Measurements from ENCODE around the gene HVCN1.
"Not testable (repeated sequence)": the region's sequence is repeated elsewhere in the genome, so short reads cannot be mapped to it uniquely, and the experiment has no call there.

The HVCN1 gene, protein sequence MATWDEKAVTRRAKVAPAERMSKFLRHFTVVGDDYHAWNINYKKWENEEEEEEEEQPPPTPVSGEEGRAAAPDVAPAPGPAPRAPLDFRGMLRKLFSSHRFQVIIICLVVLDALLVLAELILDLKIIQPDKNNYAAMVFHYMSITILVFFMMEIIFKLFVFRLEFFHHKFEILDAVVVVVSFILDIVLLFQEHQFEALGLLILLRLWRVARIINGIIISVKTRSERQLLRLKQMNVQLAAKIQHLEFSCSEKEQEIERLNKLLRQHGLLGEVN

DNA sequence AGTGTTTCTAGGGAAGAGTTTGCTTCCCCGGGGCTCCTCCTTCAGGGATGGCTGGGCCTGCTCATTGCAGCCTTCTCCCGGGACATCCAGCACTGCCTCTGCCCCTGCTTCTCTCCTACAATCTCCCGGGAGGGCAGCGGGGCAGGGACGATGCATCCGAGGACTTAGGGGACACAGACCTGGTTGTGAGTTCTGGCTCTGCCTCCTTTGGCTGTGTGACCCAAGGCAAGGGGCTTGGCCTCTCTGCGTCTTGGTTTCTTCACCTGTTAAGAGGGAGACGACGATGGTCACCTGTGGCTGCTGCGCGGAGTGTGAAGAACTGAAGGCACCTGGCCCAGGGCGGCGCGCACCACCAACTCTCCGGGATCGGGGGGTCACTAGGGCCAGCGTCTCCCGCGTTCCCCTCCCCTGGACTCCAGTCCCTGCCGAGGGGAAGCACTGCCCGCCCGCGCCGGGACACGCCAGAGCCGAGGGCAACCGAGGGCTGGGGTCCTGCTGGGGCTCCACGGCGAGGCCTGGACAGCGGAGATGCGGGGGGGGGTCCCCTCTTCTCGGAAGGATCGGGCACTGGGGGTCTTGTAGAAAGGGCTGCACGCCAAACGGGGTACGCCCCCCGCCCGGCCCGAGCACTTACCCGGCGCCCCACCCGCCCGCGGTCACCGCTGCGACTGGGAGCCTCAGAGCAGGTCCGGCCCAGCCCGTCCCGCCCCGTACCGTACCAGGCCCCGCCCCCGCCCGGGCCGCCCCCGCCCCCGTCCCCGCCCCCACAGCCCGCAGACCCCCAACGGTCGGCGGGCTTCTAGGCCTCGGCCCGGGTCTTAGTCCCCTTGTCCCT, at the start of gene HVCN1:
Gene HVCN1 (minus strand): TSS at position 670 of the 835 bp plus-strand sequence. CDS start 5,870 bp downstream, outside the sequence.
- DNase-seq = no peak

DNA sequence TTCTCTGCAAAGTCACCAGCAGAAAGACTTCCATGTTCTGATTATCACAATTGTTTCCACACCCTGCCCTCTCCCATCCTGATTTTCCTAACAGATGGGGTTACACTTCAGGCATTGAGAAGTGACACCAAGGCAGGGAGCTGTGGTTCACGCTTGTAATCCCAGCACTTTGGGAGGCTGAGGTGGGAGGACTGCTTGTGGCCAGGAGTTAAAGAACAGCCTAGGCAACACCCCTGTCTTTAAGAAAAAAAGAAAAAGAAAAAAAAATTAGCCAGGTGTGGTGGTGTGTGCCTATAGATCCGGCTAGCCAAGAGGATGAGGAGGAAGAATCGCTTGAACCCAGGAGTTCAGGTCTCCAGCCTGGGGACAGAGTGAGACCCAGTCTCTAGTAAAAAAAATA, 48.6 kb upstream of the HVCN1 start:
- DNase-seq = no peak

DNA sequence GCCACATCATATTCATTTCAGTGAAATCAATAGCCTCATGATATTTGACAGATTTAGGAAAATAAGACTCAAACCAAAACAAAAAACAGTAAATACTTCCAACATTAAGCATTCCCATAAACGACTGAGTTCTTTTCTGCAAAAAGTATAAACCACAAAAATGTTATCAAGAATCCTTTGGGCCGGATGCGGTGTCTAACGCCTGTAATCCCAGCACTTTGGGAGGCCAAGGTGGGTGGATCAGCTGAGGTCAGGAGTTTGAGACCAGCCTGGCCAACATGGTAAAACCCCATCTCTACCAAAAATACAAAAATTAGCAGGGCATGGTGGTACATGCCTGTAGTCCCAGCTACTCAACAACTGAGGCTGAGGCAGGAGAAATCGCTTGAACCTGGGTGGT, 48.1 kb upstream of the HVCN1 start:
- DNase-seq = not testable (repeated sequence)

DNA sequence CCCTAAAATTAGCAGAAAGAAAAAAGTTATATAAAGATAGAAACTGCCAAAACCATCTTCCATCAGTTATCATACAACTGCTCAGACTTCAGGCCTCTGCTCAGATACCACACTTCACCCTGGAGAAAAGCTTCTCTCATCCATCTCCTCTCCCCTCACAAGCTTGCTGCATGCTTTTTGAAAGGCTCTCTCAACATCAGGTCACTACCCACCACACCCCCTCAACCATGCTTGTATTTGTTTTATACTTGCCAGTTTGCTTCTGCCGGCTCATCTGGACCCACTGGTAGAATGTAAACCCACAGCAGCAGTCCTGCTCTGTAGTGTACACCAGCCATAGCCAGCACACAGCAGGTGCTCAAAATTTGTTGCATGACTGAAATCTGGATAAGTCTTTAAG, 45.0 kb upstream of the HVCN1 start:
- DNase-seq = no peak

DNA sequence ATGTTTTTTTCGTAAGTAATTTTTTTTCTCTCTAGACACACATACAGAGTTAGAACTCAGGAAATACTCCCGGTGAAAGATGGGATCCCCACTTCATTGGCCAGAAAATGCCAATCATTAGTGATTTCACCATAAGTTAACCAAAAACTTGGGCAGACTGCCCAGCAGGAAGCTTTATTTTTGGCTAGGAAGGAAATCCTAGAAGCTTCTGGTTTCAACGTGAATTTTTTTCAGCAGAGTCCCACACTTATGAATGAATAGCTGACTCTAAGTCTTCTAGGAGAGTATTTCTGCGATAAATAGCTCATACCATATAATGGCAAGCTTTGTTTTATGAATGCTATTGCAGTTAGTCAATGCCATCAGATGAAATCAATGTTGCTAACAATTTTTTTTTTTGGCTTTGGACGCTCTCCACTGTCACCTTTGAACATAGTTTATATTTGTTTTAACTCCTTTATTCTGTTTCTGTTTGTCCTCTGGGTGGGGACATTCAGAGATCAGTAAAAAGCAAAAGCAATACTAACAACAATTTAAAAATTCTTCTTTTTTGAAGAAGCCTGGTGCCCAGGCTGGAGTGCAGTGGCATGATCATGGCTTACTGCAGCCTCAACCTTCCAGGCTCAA, 44.3 kb upstream of the HVCN1 start:
- no peak for DNase-seq

DNA sequence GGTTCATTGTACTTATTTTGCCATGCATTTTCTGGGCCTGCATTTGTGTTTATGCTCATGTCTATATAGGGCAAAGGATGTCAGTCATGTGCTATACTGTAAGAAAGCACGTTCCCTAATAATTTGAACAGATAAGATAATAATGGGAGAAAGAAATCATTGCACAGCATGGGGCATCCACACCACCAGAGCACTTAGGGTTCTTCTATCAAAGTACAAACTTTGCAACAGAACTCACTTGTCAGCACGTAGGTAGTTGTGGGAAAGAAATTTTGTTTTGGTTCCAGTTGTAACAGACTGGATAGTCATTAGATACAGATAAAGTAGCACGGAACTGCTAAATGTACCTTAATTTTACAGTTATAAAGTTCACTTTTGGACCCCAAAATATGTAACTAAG, 43.7 kb upstream of the HVCN1 start:
- no peak for DNase-seq

DNA sequence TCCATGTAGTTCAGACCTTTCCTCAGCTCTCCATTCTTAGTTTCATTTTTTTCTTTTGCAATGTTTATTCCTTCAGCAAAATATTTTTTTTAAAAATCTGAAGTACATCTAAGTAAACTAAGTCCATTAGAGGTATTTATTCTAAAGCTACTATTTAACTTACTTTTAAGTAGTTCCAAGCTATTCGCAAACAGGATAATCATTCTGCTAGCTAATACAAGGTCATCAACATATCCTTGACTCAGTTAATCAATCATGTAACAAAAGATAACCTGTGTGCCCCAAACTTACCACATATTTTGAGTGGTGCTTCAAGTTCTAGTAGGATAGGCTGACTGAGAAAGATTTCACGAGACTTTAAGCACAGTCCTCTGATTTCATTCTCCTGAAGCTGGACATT, 42.6 kb upstream of the HVCN1 start:
- DNase-seq = no peak

DNA sequence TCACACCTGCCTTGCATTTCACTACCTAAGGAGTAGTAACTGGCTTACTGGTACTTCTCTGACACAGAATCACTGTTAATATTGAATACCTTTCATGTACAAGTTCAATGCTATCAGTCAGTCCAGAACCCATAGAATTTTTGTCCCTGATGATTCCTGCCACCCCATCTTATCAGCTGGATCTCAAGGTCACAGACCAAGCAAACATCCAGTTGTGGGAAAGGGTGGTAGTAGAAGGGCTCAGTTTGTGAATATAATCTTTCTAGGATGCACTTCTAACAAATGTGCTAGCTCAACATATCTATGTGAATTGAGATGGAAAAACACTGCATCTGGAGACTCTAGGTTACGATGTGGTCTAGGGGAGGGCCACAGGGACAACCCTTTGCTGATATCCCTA, 39.7 kb upstream of the HVCN1 start:
- no peak for DNase-seq

DNA sequence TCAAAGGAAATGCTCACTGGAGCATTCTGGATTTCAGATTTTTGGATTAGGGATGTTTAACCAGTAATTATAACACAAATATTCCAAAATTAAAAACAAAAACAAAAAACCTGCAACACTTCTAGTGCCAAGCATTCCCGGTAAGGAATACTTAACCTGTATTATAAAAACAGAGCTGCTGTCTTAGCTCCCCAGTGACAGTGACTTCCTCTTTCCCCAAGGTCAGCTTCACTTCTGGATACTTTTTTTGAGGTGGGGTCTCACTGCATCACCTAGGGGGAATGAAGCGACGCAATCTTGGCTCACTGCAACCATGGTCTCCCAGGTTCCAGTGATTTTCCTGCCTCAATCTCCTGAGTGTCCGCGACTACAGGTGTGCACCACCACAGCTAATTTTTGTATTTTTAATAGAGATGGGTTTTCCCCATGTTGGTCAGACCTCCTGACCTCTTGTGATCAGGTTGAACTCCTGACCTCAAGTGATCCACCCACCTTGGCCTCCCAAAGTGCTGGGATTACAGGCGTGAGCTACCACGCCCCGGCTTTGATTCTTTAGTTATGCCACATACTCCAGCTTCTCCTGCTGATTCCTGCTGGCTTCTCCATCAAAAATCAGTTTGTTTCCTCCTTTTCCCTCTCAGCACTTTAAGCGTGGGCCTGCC, 37.9 kb upstream of the HVCN1 start:
- DNase-seq = no peak

DNA sequence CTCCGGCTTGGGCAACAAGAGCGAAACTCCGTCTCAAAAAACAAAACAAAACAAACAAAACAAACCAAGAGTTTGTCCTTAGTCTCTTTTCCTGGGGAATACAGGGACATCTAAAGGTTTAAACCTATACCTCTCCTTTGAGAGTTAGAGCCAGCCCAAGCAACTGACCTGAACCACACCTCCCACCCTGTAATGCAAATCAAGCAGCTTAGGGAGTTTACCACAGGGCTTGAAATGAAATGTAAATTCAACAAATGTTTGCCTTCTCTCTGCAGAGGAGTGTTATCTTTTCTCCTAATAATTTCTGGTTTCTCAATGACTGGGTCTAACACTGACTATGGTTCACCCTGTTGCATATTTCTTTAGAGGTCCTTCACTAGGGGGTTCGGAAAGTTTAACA, 37.1 kb upstream of the HVCN1 start:
- no peak for DNase-seq

DNA sequence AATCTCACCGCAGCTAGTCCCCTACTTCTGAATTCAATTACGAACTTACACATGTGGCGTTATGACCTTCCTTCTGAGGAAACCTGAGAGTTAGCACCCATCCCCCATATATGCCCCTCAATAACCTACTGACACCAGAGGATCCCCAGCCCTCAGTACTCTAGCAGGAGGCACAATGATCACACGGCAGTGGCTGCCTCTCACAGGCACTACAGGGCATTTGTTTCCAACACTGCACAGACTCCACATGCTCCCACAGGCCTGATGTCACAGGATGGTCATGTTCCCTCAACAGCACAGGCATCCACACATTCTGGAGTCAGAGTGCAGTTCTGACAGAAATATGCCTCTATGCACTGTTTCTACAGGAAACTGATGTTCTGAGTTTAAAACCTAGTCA, 36.4 kb upstream of the HVCN1 start:
- DNase-seq = no peak

DNA sequence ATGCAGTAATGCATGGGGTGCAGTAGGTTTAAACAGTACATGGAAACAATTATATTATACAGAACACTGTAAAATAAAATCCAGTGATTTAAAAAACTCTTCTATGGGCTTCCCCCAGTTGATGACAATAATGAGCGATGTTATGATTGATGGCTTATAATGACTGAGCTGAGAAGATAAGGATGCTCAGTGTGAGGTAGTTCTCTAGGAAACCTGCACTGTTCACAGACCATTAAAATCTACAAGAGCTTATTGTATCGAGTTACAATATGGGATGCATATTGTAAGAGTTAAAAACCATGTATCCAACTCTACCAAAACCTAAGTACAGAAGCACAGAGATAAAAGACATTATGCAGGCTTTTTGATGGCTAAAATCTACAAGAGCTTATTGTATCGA, 34.0 kb upstream of the HVCN1 start:
- DNase-seq = not testable (repeated sequence)

DNA sequence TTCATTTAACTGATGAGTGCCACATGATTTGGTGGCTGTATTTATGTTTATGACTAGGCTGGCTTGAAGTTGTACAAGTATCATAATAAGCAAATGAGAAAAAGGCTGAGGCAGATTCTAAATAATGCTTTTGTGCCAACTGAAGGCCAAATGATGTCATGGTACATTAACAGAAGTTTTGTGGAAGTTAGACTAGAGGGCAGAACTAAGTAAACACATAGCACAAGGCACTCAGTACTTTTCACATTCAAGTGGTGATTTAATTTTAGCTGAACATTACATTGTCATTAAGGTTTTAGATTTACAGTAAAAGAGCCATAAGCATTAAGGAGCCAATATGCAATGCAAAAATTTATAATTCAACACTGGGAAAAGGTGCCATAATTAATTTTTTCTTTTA, 32.7 kb upstream of the HVCN1 start:
- no peak for DNase-seq

DNA sequence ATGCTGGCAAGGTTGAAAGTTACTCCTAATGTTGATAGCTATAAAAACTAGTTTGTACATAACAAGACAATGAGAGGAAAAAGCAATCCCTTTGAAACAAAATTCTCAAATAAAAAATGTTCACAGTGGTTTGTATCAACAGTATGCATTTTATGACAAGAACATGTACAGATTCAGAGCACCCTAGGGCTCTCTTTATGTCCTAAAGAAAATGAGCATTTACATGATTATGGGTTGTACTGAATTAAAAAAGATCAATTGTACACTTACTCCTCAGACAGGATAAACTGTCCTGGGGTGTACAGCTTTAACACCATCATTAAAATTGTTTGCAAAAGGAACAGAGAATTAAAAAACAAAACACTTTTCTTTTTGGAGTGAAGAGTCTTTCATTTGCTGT, 31.6 kb upstream of the HVCN1 start:
- no peak for DNase-seq

DNA sequence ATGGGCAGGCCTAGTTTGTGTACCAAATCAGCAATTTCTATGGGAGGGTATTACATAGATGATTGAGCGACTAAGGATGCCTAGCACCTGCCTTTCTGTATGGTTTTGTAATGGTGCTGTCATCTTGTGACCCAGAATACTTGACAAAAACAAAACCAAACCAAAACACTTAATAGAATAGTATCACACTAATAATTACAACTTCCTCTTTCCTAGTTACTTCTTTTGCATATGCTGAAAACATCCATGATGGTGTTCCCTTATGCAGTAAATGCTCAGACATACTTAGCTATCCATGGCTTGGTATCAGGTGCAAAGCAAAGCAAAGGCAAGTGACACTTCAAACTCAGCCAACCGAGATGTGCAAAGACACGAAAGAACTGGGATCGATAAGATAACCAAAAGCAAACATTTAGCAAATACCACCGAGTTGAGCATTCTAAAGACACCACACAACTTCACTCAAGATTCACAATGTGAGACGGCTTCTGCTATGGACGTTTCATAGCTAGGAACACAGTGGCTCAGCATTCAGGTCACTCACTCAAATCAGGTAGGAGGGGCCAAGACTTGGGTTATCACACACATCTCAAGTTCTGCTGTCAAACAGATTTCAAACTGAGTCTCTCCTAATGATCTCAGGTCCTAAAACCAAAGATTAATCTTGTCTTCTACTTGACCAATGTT, 29.4 kb upstream of the HVCN1 start:
- DNase-seq = no peak

DNA sequence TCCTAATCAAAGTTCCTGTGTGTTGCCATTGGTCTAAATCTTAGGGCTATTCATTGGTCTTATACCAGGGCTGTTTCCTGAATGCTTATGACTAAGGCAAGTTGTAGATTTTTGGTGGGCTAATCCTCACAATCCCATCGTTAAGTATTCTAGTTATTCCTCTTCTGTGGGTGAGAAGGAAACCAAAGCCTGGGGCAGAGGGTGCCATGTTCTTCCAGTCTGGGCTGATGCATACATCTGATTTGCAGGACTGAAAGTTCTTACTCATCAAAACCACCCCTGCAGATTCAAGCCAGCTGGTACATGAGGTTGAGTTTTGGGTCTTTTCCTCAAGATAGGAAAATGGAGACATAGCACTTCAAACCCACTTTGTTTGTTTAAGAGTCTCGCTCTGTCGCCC, 28.1 kb upstream of the HVCN1 start:
- no peak for DNase-seq

DNA sequence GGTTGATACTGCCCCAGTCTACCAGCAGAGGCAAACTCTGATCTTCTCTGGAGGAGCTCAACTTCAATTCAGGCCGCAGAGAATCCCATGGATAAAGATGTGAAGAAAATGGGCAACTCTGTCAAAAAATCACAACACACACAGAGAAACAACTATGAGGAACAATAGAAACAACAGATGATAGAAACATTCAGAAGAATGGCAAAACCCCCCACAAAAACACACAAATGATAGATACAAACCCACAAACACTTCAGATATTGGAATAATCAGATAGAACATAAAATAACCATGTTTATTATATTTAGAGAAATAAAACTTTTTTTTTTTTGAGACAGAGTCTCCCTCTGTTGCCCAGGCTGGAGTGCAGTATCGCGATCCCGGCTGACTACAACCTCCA, 20.0 kb upstream of the HVCN1 start:
- no peak for DNase-seq

DNA sequence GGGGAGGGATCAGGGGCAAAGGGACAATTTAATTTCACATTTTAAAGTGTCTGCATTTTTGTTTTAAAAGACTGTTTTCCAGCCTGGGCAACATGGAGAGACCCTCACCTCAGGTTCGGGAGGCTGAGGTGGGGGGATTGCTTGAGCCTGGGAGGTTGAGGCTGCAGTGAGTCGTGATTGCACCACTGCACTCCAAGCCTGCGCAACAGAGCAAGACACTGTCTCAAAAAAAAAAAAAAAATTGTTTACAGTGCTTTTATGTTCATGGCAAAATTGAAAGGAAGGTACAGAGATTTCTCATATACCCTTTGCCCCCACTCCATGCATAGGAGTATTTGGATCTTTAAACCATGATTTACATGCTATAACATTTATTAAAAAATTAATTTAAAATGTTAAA, 16.4 kb upstream of the HVCN1 start:
- DNase-seq = no peak

DNA sequence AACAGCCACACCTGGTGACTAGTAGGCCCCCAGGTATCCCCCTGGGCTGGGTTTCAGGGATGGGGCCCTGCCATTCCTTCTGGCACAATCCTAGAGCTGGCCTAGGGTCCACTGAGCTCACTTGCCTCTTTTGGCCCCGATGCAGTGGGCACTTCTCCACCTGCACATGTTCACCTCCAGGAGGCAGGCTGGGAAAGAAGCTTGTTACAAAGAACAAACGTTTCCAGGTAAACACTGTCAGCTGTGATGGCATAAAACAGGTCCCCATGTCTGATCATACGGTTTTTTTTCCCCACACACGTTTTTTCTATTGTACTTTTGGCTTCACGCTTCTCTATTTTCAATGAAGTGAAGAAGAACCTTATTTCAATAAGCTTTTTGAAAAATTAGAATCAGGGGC, 15.8 kb upstream of the HVCN1 start:
- no peak for DNase-seq

DNA sequence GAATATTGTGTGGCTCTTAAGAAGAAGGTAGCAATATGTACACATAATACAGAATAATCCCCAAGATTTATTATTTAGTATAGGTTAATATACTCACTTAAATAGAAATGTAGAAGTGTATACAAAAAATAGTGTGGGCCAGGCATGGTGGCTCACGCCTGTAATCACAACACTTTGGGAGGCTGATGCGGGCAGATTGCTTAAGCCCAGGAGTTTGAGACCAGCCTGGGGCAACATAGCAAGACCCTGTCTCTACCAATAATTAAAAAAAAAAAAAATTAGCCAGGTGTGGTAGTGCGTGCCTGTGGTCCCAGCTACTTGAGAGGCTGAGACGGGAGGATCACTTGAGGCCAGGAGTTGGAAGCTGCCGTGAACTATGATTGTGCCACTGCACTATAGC, 15.3 kb upstream of the HVCN1 start:
- no peak for DNase-seq

DNA sequence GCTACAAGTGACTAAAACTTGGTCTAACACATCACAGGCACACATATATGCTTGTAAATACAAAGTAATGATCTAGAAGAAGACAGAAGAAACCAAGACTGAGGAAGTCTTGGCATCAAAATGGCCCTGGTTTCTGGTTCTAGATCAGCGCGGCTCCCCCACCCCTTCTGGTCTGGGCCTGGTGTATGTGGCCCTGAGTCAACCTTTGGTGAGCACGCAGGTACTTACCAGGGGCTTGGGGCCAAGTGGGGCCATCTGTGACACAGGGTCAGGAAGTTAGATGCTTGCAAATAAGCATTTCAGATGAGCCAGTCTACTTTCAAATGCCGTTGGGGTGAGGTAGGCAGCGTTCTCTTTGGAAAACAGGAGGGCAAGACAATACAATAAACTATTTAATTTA, 13.2 kb upstream of the HVCN1 start:
- no peak for DNase-seq

DNA sequence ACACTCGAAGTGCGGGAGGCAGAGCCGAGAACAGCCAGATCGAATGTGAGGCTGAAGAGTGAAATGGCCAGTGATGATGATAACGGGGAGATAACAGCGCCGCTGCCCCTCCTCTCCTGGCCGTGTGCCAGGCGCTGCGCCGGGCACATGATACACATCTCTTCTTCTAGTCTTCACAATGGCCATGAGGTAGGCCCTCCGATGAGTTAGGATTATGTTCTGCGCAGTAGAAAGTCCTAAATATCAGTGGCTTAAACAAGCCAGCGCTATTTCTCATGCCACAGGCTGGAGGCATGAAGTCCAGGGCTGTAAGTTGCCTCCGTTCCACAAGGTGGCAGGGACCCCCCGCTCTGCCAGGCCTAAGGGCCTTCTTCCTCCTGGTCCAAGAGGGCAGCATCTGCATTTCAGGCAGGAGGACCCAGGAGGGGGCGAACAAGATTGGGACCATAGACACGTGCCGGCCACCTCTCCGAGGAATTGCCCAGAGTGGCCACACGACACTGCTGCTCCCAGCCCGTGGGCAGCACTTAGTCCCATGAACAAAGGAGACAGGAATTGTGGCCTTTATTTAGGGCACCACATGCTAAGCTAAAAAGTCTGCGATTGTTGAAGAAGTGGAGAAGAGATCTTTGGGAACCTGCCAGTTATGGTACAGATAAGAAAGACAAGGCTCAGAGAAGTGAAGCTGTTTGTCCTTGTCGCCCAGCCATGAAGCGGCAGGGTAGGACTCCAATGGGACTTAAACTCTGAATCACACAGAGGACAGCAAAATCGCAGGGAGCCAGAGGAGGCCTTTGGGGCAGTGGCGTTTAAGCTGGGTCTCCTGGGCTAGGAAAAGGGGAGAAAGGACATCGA, 10.9 kb upstream of the HVCN1 start:
- no peak for DNase-seq
